NCI-H2029 treated with DMSO at 0.1 percent for 48 hours (cell line): ENCODE data around the gene ZCCHC14.
"Not testable (repeated sequence)": the region's sequence is repeated elsewhere in the genome, so short reads cannot be mapped to it uniquely, and the experiment has no call there.

ENCODE experiments used
- DNase-seq: peaks from one replicate; lab custom pipeline; 2025; lab: John Stamatoyannopoulos, UW

Gene ZCCHC14

DNA sequence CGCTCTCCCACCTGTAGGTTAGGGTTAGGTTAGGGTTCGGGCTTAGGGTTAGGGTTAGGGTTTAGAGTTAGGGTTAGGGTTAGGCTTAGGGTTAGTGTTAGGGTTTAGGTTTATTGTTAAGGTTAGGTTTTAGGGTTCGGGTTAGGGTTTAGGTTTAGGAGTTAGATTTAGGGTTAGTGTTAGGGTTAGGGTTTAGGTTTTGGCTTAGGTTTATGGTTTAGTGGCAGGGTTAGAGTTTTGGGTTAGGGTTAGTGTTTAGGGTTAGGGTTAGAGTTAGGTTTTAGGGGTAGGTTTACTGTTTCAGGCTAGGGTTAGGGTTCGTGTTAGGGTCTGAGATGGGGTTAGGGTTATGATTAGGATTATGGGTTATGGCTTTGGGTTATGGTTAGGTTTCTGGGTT lies 31.6 kb upstream of the ZCCHC14 start:
- DNase-seq = no peak

GRCh38 chr16:87523605-87524004 lies 30.8 kb upstream of the ZCCHC14 start:
- not testable (repeated sequence) for DNase-seq

DNA sequence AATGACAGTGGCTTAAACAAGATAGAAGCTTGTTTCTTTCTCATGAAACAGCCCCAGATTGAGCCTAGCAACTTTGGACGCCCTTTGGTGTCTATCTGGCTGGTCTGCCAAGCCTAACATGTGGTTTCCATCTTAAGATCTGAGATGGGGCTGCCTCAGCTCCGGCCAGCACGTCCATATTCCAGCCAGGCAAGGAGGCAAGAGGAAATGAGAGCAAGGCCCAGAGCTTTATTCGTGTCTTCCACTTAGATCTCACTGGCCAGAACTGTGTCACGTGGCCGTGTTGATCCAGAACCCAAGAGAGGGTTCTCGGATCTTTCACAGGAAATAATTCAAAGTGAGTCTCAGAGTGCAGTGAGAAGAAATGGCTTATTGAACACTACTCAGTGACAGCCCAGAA lies 28.9 kb upstream of the ZCCHC14 start:
- DNase-seq = not testable (repeated sequence)

DNA sequence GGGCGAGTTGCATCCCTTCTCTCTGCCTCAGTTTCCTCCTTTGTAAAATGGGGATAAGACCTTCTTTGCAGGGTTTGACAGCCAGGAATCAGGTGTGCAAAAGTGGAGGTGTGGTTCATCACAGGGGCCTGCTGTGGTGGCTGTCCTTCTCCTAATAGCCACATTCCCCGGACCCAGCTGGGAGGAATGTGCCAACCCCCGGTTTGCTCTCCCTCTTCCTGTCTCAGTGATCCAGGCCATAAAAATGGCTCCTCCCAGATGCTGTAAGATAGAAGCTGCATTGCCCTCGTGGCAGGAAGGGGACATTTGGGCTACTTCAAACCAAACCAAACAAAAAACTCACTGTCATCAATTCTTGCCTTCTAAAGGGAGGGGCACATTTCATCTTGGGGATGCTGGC lies 26.3 kb upstream of the ZCCHC14 start:
- DNase-seq = not testable (repeated sequence)

DNA sequence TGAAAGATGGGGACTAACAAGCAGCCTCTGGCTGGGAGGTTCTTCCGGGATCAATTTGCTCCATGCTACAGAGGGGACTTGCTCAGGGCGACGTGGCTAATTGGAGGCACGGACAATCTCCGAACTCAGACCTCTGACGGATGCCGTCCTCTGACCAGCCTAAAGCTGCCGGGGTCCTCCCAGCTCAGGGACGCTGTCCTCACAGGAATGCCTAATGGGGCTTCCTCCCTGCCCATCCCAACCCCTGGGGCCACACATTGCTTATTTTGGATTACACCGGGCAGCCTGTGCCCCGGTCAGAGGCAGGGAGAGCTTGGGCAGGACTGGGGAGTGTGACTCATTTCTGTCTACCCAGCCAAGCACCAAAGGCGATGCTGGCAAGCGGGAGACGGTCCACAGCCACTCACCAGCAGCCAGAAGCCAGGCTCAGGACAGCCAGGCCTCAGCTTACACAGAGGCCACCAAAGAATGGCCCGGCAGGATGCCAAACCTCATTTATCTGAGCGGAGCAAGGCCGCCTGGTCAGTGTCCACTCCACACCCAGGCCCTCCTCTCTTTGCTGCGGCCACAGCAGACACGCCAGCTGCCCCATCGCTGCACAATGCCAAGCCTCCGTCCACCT lies 25.7 kb upstream of the ZCCHC14 start:
- not testable (repeated sequence) for DNase-seq

- DNase-seq = not testable (repeated sequence)
Observed at GRCh38 chr16:87517610-87518429, 25.0 kb upstream of the ZCCHC14 start.

GRCh38 chr16:87516361-87516760 lies 23.5 kb upstream of the ZCCHC14 start:
- DNase-seq = no peak

DNA sequence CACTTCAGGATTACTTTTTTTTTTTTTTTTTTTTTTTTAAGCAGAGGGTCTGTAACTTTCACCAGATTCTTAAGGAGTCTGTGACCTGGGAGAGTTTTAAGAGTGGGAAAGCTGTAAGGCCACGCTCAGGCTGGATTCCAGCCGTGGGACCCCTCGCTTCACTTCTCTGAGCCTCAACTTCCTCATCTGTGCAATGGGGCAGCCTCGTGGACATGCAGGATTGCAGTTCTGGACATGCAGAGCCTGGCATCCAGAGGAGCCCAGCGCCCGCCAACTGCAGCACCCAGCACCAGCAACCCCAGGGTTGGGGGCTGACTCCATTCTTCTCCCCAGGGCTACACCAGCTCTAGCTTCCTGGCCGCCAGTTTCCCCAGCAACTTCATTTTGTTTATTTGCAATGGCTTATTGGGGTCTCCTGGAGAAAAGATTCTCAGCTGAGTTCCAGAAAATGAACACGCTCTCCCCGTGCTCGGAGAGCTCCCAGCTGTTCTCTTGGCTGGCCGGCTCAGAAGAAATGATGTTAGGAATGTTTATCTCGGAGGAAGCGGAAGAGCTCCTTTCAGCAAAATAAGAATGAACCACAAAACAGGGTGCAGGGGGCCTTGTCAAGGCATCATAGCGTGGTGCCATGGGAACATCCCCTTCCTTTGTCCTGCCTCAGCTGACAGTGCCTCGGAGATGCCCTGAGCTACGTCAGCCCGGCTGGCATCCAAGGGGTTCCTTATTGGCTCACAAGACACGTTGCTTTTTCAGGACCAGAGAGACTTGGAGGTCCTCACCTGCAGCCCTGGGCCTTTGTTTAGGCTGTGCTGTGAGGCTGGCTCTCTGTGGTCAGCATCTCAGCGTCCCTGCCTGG lies 22.9 kb upstream of the ZCCHC14 start:
- no peak for DNase-seq

GRCh38 chr16:87509778-87510177 lies 17.0 kb upstream of the ZCCHC14 start:
- DNase-seq = not testable (repeated sequence)

- DNase-seq = no peak
Observed at GRCh38 chr16:87507351-87508069, 14.7 kb upstream of the ZCCHC14 start.

DNA sequence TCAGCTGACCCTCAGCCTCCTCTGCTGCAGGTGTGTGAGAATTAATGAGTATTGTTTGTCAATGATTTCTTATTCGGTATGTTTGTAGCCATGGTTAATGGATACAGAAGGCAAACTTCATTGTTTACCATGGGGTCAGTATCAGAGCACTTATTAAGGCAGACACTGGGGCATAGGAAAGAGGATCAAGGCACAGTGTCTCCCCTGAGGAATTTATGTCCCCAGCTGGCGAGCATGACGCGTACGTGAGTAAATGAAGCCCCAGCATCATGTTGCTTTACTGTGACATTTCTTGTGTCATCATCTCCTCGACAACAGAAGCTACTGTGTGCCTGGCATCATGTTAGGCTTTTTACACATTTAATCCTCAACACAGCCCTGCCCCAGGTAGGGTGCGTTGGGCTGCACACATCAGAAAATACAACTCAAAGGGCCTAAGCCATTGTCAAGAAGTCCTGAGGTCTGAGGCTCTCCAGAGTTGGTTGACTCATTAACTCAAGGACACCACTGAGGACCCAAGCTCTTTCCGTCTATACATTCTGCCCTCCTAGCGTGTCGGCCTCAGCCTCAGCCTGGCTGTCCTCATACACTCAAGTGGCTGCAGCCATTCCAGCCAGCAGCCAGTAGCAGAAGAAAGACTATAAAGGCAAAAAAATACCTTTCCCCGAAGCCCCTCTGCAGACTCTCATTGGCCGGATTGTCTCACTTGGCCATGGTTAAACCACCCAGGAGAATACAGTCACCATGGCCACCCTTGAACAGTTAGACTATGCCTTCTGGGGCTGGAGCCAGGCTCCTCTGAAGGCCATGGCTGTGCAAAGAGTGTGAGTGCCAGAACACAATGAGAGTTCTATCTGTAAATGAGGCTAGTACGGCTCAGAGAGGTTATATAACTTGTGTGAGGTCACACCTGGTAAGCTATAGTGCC lies 13.9 kb upstream of the ZCCHC14 start:
- DNase-seq = no peak

- DNase-seq = no peak
Observed at GRCh38 chr16:87505834-87506233, 13.0 kb upstream of the ZCCHC14 start.

DNA sequence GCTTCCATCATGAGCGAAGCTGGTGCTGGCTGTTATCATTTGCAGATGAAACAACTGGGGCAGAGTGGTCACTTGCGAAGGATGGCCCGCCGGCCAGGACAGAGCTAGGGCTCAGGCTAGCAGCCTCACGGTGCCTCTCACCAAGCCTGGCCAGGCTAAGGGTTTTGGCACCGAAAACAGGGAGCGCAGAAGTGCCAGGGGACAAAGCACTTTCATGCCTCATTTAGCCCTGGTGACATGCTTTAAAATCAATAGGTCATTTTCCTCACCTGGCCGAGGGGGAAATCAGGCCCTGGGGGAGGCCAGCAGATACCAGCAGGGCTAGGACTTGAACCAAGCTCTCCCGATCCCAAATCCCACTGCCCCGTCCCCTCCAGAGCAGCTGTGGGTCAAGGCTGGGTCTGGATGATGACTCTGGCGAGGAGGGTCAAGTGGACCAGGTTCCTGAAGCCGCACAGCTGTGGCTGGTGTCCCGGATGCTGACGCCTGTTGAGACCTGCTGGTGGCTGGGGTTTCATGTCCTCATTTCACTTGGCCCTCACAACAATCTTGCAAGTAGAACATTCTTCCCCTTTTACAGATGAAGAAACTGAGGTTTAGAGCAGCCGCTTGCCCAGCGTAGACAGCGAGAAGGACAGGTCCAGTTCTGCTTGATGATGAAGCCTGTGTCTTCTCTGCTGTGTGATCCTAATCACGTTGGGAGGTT lies 10.6 kb upstream of the ZCCHC14 start:
- DNase-seq = not testable (repeated sequence)

- DNase-seq = no peak
Observed at GRCh38 chr16:87502308-87502969, 9.6 kb upstream of the ZCCHC14 start.

GRCh38 chr16:87501117-87501516 lies 8.3 kb upstream of the ZCCHC14 start:
- DNase-seq = no peak

GRCh38 chr16:87499189-87499486 lies 6.3 kb upstream of the ZCCHC14 start:
- no peak for DNase-seq

GRCh38 chr16:87498324-87499188 lies 5.7 kb upstream of the ZCCHC14 start:
- no peak for DNase-seq

DNA sequence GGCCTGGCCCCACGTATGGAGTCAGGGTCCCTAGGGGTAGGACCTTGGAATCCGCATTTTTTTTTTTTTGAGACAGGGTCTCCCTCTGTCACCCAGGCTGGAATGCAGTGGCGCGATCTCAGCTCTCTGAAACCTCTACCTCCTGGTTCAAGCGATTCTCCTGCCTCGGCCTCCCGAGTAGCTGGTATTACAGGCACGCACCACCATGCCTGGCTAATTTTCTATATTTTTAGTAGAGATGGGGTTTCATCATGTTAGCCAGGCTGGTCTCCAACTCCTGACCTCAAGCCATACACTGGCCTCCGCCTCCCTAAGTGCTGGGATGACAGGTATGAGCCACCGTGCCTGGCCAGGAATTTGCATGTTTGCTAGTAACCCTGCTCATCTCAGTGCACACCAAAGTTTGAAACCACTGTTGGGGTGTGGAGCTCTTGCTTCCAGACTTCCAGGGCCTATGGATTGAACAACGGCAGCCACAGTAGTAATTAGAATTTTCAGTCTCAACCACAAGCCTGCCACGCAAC lies 5.0 kb upstream of the ZCCHC14 start:
- not testable (repeated sequence) for DNase-seq
